Keratinocyte (primary cell): ENCODE data around the gene EFHD2. TPM values are rescaled to one million over a fixed set of nuclear protein-coding genes. Genes with fewer than 3 reads are reported as not detected.

Source experiments
- DNase-seq: peaks from one replicate; pipeline ENCODE4 v3.0.0-alpha.2; 2011; ENCODE audit warnings: low read depth, missing footprints, low spot score
- FAIRE-seq: peaks from 2 replicates; lab custom pipeline; 2011; peaks lifted over from hg19 to GRCh38; lab: Jason Lieb, UNC
- H2AFZ ChIP-seq: 2 replicates; pipeline ENCODE4 v1.6.0; 2012; ENCODE audit warnings: low read length, control low read depth, inconsistent platforms; ENCODE audit not compliant: control insufficient read depth
- H3K27ac ChIP-seq: 2 replicates; pipeline ENCODE4 v1.5.1; 2011; ENCODE audit warnings: low read length; ENCODE audit not compliant: control insufficient read depth, insufficient read depth
- H3K27me3 ChIP-seq: 3 replicates; pipeline ENCODE4 v1.6.0; 2011; ENCODE audit warnings: low read length; ENCODE audit not compliant: control insufficient read depth, insufficient read depth; ENCODE audit errors: extremely low read depth
- H3K36me3 ChIP-seq, 2 experiments: 2 replicates in 1 of 2; 3 replicates in 1 of 2; pipeline ENCODE4 v1.5.1; 2011; ENCODE audit warnings: low read length in 2 of 2, mild to moderate bottlenecking in 1 of 2; ENCODE audit not compliant: control insufficient read depth in 2 of 2, insufficient read depth in 2 of 2; ENCODE audit errors: extremely low read depth in 1 of 2
- H3K4me1 ChIP-seq: 3 replicates; pipeline ENCODE4 v1.5.1; 2011; ENCODE audit warnings: low read length; ENCODE audit not compliant: control insufficient read depth, insufficient read depth; ENCODE audit errors: extremely low read depth
- H3K4me2 ChIP-seq: 3 replicates; pipeline ENCODE4 v1.6.0; 2011; ENCODE audit warnings: low read depth, low read length; ENCODE audit not compliant: control insufficient read depth, insufficient read depth; ENCODE audit errors: extremely low read depth
- H3K4me3 ChIP-seq, 3 experiments: fragments of 200-600 bp in 1 of 3; sonication (generic) in 1 of 3; 2 replicates in 2 of 3; 3 replicates in 1 of 3; pipeline ENCODE4 v1.5.1; 2011 to 2016; ENCODE audit warnings: low read length in 3 of 3, mild to moderate bottlenecking in 3 of 3, control low read depth in 2 of 3, inconsistent platforms in 1 of 3, low read depth in 1 of 3, mixed read lengths in 1 of 3, mixed run types in 1 of 3, moderate library complexity in 1 of 3; ENCODE audit not compliant: control insufficient read depth in 2 of 3, insufficient read depth in 2 of 3; ENCODE audit errors: extremely low read depth in 1 of 3
- H3K79me2 ChIP-seq: 2 replicates; pipeline ENCODE4 v1.6.0; 2012; ENCODE audit warnings: low read length; ENCODE audit not compliant: control insufficient read depth, insufficient read depth
- H3K9ac ChIP-seq: 3 replicates; pipeline ENCODE4 v1.6.0; 2011; ENCODE audit warnings: low read length; ENCODE audit not compliant: control insufficient read depth, insufficient read depth; ENCODE audit errors: extremely low read depth
- H3K9me1 ChIP-seq: 3 replicates; pipeline ENCODE4 v1.6.0; 2011; ENCODE audit warnings: low read length; ENCODE audit not compliant: control insufficient read depth, insufficient read depth; ENCODE audit errors: extremely low read depth
- H3K9me3 ChIP-seq: 2 replicates; pipeline ENCODE4 v1.5.1; 2012; ENCODE audit warnings: low read depth, low read length; ENCODE audit not compliant: control insufficient read depth
- H4K20me1 ChIP-seq: 3 replicates; pipeline ENCODE4 v1.6.0; 2011; ENCODE audit warnings: low read length; ENCODE audit not compliant: control insufficient read depth, insufficient read depth; ENCODE audit errors: extremely low read depth
- CTCF ChIP-seq, 3 experiments: IDR thresholded peaks in 1 of 3; conservative IDR thresholded peaks in 1 of 3; optimal IDR thresholded peaks in 1 of 3; 2 replicates in 2 of 3; 3 replicates in 1 of 3; pipeline versions ENCODE3 to v1.5.1; 2011; ENCODE audit warnings: low read length in 3 of 3, mild to moderate bottlenecking in 3 of 3, moderate library complexity in 2 of 3, control low read depth in 1 of 3, inconsistent platforms in 1 of 3; ENCODE audit not compliant: insufficient read depth in 2 of 3; ENCODE audit errors: extremely low read depth in 1 of 3
- EZH2 ChIP-seq: IDR thresholded peaks from one replicate; pipeline ENCODE4 v1.6.1; 2012; ENCODE audit warnings: inconsistent platforms, mild to moderate bottlenecking, low read length, moderate library complexity
- dilution Hi-C: fragments of 300-500 bp; cut with MboI; formaldehyde crosslinking; loops from one replicate; pipeline ENCODE4 v1.7.0; 2020; ENCODE audit warnings: low sequenced_read_pairs; ENCODE audit not compliant: extremely low pct_ligation_motif_present
- polyA plus RNA-seq, 5 experiments: library from polyadenylated mRNA; depleted of rRNA in 3 of 5; stranded (reverse) in 3 of 5; stranded (forward) in 1 of 5; unstranded in 1 of 5; fragments of >200 nt; gene quantifications; 1 replicate in 1 of 5; 2 replicates in 3 of 5; 3 replicates in 1 of 5; pipeline versions ENCODE4 v1.2.1 to v1.2.3, GENCODE V29; 2011 to 2012; ENCODE audit warnings: missing spikeins in 2 of 5, low read depth in 1 of 5, low replicate concordance in 1 of 5

Gene EFHD2
- polyA plus RNA-seq, 1 donor (not counting 4 experiments of a cell fraction or from before 2014, with no cell fraction given) = 47.6 TPM

GRCh38 chr1:15412843-15413242 is 3.2 kb downstream of the EFHD2 start:
- Histone ChIP-seq H2AFZ (no peak overlapping the region), H3K9ac (no peak overlapping the region), H3K4me2 (no peak overlapping the region), H3K27me3 (no peaks in the 10 kb centered on the region), H3K4me3 (no peak overlapping the region), H3K9me3 (no peaks in the 10 kb centered on the region), H3K36me3 (peaks cover 4 to 13% of the 10 kb centered on the region in 2 experiments), H4K20me1 (peaks cover 7% of the 10 kb centered on the region), H3K27ac (no peak overlapping the region), H3K9me1 (peaks cover 2% of the 10 kb centered on the region), H3K79me2 (peaks cover 63% of the 10 kb centered on the region), H3K4me1 (peaks cover 43% of the 10 kb centered on the region)
- no peak for TF ChIP-seq EZH2
- no peak for TF ChIP-seq CTCF (optimal IDR thresholded peaks at IDR 0.05 in 1 of 3, IDR thresholded peaks at IDR 0.05 in 1 of 3, conservative IDR thresholded peaks at IDR 0.05 in 1 of 3; ENCODE audit: extremely low read depth in 1 of 3, insufficient read depth in 2 of 3, low read length in 3 of 3)
- dilution Hi-C loops = loop anchor here (10.0 kb wide), 1 partner anchor 78 kb away; no protein-coding TSS in a partner anchor
- no peak for FAIRE-seq
- no peak for DNase-seq

- no peak overlapping the region for H3K9ac ChIP-seq
- H3K4me3 ChIP-seq = no peak overlapping the region
- H3K4me1 ChIP-seq = peaks cover 49% of the 10 kb centered on the region
- no peak overlapping the region for H3K27ac ChIP-seq
- H3K9me3 ChIP-seq = no peaks in the 10 kb centered on the region
- DNase-seq (no peak), FAIRE-seq (no peak)
- peaks cover 2% of the 10 kb centered on the region for H3K9me1 ChIP-seq
- no peak overlapping the region for H3K4me2 ChIP-seq
- H4K20me1 ChIP-seq = peaks cover 7% of the 10 kb centered on the region
- H3K79me2 ChIP-seq = peaks cover 67% of the 10 kb centered on the region
- peaks cover 4 to 13% of the 10 kb centered on the region in 2 experiments for H3K36me3 ChIP-seq
- TF ChIP-seq EZH2 = no peak
- TF ChIP-seq CTCF (optimal IDR thresholded peaks at IDR 0.05 in 1 of 3, IDR thresholded peaks at IDR 0.05 in 1 of 3, conservative IDR thresholded peaks at IDR 0.05 in 1 of 3; ENCODE audit: extremely low read depth in 1 of 3, insufficient read depth in 2 of 3, low read length in 3 of 3) = no peak
- dilution Hi-C loops = loop anchor here (10.0 kb wide), 1 partner anchor 79 kb away; no protein-coding TSS in a partner anchor
- no peak overlapping the region for H2AFZ ChIP-seq
- H3K27me3 ChIP-seq = no peaks in the 10 kb centered on the region
These were observed 4.1 kb downstream of the EFHD2 start for GRCh38 chr1:15413563-15414444.
